ENCODE measurements around the gene RFX4.
"Not testable (repeated sequence)": the region's sequence is repeated elsewhere in the genome, so short reads cannot be mapped to it uniquely, and the experiment has no call there.

Gene RFX4

GRCh38 chr12:106590601-106591000 is 7.8 kb downstream of the RFX4 start:
- DNase-seq (ENCODE audit: low spot score), result no peak

GRCh38 chr12:106594447-106594846 is 11.6 kb downstream of the RFX4 start:
- no peak for DNase-seq (ENCODE audit: low spot score)

GRCh38 chr12:106595268-106595667 is 12.5 kb downstream of the RFX4 start:
- no peak for DNase-seq (ENCODE audit: low spot score)

GRCh38 chr12:106598003-106598402 is 15.2 kb downstream of the RFX4 start:
- DNase-seq (ENCODE audit: low spot score), result no peak

- no peak for DNase-seq (ENCODE audit: low spot score)
Measured at GRCh38 chr12:106599302-106599701, 16.5 kb downstream of the RFX4 start.

- DNase-seq (ENCODE audit: low spot score), result no peak
Measured at GRCh38 chr12:106600503-106600902, 17.7 kb downstream of the RFX4 start.

GRCh38 chr12:106601031-106601430 is 18.2 kb downstream of the RFX4 start:
- no peak for DNase-seq (ENCODE audit: low spot score)

- DNase-seq (ENCODE audit: low spot score), result no peak
Measured at GRCh38 chr12:106601496-106601895, 18.7 kb downstream of the RFX4 start.

- no peak for DNase-seq (ENCODE audit: low spot score)
Measured at GRCh38 chr12:106602076-106602475, 19.3 kb downstream of the RFX4 start.

- no peak for DNase-seq (ENCODE audit: low spot score)
Measured at GRCh38 chr12:106605254-106605653, 22.4 kb downstream of the RFX4 start.

GRCh38 chr12:106620588-106620987 is 37.8 kb downstream of the RFX4 start:
- DNase-seq (ENCODE audit: low spot score), result not testable (repeated sequence)

GRCh38 chr12:106625976-106626375 is 43.2 kb downstream of the RFX4 start:
- DNase-seq (ENCODE audit: low spot score), result no peak

- no peak for DNase-seq (ENCODE audit: low spot score)
Measured at GRCh38 chr12:106629797-106630659, 47.2 kb downstream of the RFX4 start.

GRCh38 chr12:106631150-106631549 is 48.3 kb downstream of the RFX4 start:
- DNase-seq (ENCODE audit: low spot score), result no peak

GRCh38 chr12:106631797-106632196 is 49.0 kb downstream of the RFX4 start:
- no peak for DNase-seq (ENCODE audit: low spot score)

GRCh38 chr12:106632797-106633450 is 50.1 kb downstream of the RFX4 start:
- DNase-seq (ENCODE audit: low spot score), result no peak

- no peak for DNase-seq (ENCODE audit: low spot score)
Measured at GRCh38 chr12:106633451-106633823, 50.6 kb downstream of the RFX4 start.

- no peak for DNase-seq (ENCODE audit: low spot score)
Measured at GRCh38 chr12:106634206-106634605, 51.4 kb downstream of the RFX4 start.

GRCh38 chr12:106643000-106643399 is 60.2 kb downstream of the RFX4 start:
- DNase-seq (ENCODE audit: low spot score), result no peak

GRCh38 chr12:106644335-106645073 is 61.7 kb downstream of the RFX4 start:
- no peak for DNase-seq (ENCODE audit: low spot score)

GRCh38 chr12:106645074-106645421 is 62.2 kb downstream of the RFX4 start:
- DNase-seq (ENCODE audit: low spot score), result peak; percentile 68

- no peak for DNase-seq (ENCODE audit: low spot score)
Measured at GRCh38 chr12:106645465-106646330, 62.9 kb downstream of the RFX4 start.

Measured in left forelimb (tissue), 1 donor.